Liver (tissue), 9 donors: Measurements from ENCODE around the gene PWWP2B. TPM values are rescaled to one million over a fixed set of nuclear protein-coding genes. Genes with fewer than 3 reads are reported as not detected.

ENCODE experiments used
- DNase-seq: peaks from one replicate; pipeline ENCODE4 v3.0.0-alpha.2; 2017; ENCODE audit warnings: low spot score
- H3K27ac ChIP-seq, 2 donors: one replicate each; pipeline ENCODE4 v1.7.0; 2013; ENCODE audit warnings: inconsistent platforms in 2 of 2, low read length in 2 of 2, control low read depth in 1 of 2, low read depth in 1 of 2, mild to moderate bottlenecking in 1 of 2
- H3K27me3 ChIP-seq, 4 donors: one replicate each; pipeline versions ENCODE4 v1.6.1 to v1.7.0; 2013; ENCODE audit warnings: low read length in 3 of 4, inconsistent platforms in 1 of 4, mild to moderate bottlenecking in 1 of 4, moderate library complexity in 1 of 4; ENCODE audit not compliant: control insufficient read depth in 4 of 4, insufficient read depth in 4 of 4
- H3K36me3 ChIP-seq, 4 donors: one replicate each; pipeline versions ENCODE4 v1.6.1 to v1.7.0; 2013; ENCODE audit warnings: low read length in 3 of 4, mild to moderate bottlenecking in 3 of 4, low read depth in 1 of 4, moderate library complexity in 1 of 4; ENCODE audit not compliant: control insufficient read depth in 4 of 4, insufficient read depth in 3 of 4
- H3K4me1 ChIP-seq, 4 donors: one replicate each; pipeline versions ENCODE4 v1.6.1 to v1.7.0; 2013; ENCODE audit warnings: low read length in 3 of 4, mild to moderate bottlenecking in 3 of 4, moderate library complexity in 1 of 4; ENCODE audit not compliant: control insufficient read depth in 4 of 4, insufficient read depth in 4 of 4
- H3K4me3 ChIP-seq, 3 donors: one replicate each; pipeline versions ENCODE4 v1.6.1 to v1.7.0; 2013; ENCODE audit warnings: low read length in 3 of 3, control low read depth in 1 of 3, low read depth in 1 of 3, mild to moderate bottlenecking in 1 of 3
- H3K9ac ChIP-seq, 2 donors: one replicate each; pipeline ENCODE4 v1.7.0; 2013; ENCODE audit warnings: low read length in 2 of 2, mild to moderate bottlenecking in 2 of 2, moderate library complexity in 2 of 2, control low read depth in 1 of 2, low read depth in 1 of 2
- H3K9me3 ChIP-seq, 4 donors: one replicate each; pipeline versions ENCODE4 v1.6.1 to v1.7.0; 2013; ENCODE audit warnings: low read length in 3 of 4; ENCODE audit not compliant: control insufficient read depth in 4 of 4
- ATF3 ChIP-seq: IDR thresholded peaks from 2 replicates; pipeline ENCODE4 v1.6.1; 2016; ENCODE audit warnings: antibody characterized with exemption
- EGR1 ChIP-seq, 2 donors: IDR thresholded peaks; 2 replicates each; pipeline ENCODE4 v1.6.1; 2016 to 2018; ENCODE audit warnings: antibody characterized with exemption in 2 of 2, low read depth in 2 of 2
- FOXA1 ChIP-seq: IDR thresholded peaks from 2 replicates; pipeline ENCODE4 v1.6.1; 2016; ENCODE audit warnings: antibody characterized with exemption
- FOXA2 ChIP-seq: IDR thresholded peaks from 2 replicates; pipeline ENCODE4 v1.6.1; 2016; ENCODE audit warnings: antibody characterized with exemption
- GABPA ChIP-seq, 2 donors: IDR thresholded peaks in 1 of 2; conservative IDR thresholded peaks in 1 of 2; 2 replicates each; pipeline ENCODE4 v1.6.1; 2016; ENCODE audit warnings: antibody characterized with exemption in 2 of 2, mild to moderate bottlenecking in 1 of 2, moderate library complexity in 1 of 2
- HNF4A ChIP-seq, 2 donors: conservative IDR thresholded peaks; 2 replicates each; pipeline ENCODE4 v1.6.1; 2016; ENCODE audit warnings: antibody characterized with exemption in 2 of 2, mild to moderate bottlenecking in 2 of 2
- HNF4G ChIP-seq: IDR thresholded peaks from 2 replicates; pipeline ENCODE4 v1.6.1; 2016; ENCODE audit warnings: antibody characterized with exemption
- JUND ChIP-seq, 2 donors: IDR thresholded peaks; 2 replicates each; pipeline ENCODE4 v1.6.1; 2016; ENCODE audit warnings: antibody characterized with exemption in 2 of 2
- MAX ChIP-seq: IDR thresholded peaks from 2 replicates; pipeline ENCODE4 v1.6.1; 2016; ENCODE audit warnings: antibody characterized with exemption
- NR2F2 ChIP-seq: IDR thresholded peaks from 2 replicates; pipeline ENCODE4 v1.6.1; 2016; ENCODE audit warnings: antibody characterized with exemption
- RXRA ChIP-seq, 2 donors: IDR thresholded peaks; 2 replicates each; pipeline ENCODE4 v1.6.1; 2017 to 2018; ENCODE audit warnings: antibody characterized with exemption in 2 of 2, mild to moderate bottlenecking in 1 of 2
- SP1 ChIP-seq: IDR thresholded peaks from 2 replicates; pipeline ENCODE4 v1.6.1; 2018; ENCODE audit warnings: antibody characterized with exemption, mild to moderate bottlenecking
- TAF1 ChIP-seq: conservative IDR thresholded peaks from 2 replicates; pipeline ENCODE4 v1.6.1; 2016; ENCODE audit warnings: antibody characterized with exemption, mild to moderate bottlenecking
- WGBS: extraction: QIAGEN DNeasy Blood & Tissue Kit; methylation state at CpG from one replicate; pipeline ENCODE4 v1.1.7; 2013; 5-methylcytosine and 5-hydroxymethylcytosine counted together
- polyA plus RNA-seq, 2 donors: library from polyadenylated mRNA; stranded (reverse) in 1 of 2; unstranded in 1 of 2; fragments of 200-250 nt in 1 of 2; fragments of >200 nt in 1 of 2; fragmentation: Nextera tagmentation in 1 of 2; extraction: Ambion mirVana in 1 of 2; gene quantifications; one replicate each; pipeline versions ENCODE4 v1.2.1 to v1.2.3, GENCODE V29; 2013 to 2015
- total RNA-seq, 2 donors: library from RNA; depleted of rRNA; stranded (reverse); fragments of >200 nt; gene quantifications; one replicate each; pipeline ENCODE4 v1.2.3, GENCODE V29; 2014
- TF ChIP-seq, protein P1 (sequence below): IDR thresholded peaks from 2 replicates; pipeline ENCODE4 v1.6.1; 2016; ENCODE audit warnings: antibody characterized with exemption, mild to moderate bottlenecking
- TF ChIP-seq, protein P2 (sequence below): fragments of 150-350 bp; IDR thresholded peaks from 2 replicates; pipeline ENCODE4 v1.5.1; 2017; ENCODE audit warnings: improper control_type of control experiment, low read depth, low read length; ENCODE audit not compliant: missing input control
- TF ChIP-seq, protein P3 (sequence below): IDR thresholded peaks from 2 replicates; pipeline ENCODE4 v1.6.1; 2016; ENCODE audit warnings: antibody characterized with exemption
- donor health status: healthy.
- donor health status: healthy.
- donor health status: healthy.
- donor health status: healthy.
- donor health status: healthy.

The PWWP2B gene
- total and polyA plus RNA-seq, 4 donors: 0.75 to 4.2 (median 3.6) TPM

DNA sequence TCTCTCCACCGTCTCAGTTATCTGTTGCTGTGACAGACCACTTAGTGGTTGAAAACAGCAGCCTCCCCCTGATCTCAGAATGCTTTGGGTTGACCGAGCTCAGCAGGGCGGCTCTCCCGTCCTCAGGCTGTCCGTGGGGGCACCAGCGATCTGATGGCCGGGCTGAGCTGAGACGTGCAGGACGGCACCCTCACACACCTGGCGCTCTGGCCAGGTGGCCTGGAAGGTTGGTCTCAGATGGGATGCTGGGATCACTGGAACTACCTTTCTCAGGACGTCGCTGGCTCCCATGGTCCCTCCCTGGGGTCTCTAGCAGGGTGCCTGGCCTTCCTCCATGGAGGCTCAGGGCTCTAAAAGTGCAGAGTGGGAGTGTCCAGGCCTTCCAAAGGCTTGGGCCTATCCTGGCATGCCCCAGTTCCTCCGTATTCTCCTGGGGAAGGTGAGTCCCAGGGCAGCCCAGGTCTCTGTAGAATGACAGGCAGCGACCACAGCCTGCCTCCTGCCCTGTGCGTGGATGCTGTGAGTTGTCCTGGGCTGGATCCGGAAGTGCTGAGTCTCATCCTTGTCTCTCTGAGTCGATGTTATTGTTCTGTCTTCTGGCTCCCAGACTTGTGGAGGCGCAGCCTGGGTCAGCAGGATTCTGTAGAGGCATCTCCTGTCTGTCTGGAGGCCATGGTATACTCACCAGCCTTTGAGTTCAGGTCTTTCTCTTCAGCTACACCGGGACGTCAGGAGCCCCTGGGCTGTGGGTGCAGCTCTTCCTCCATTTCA is 12.2 kb upstream of the PWWP2B start:
- Histone ChIP-seq H3K36me3 (no peaks in the 10 kb centered on the region), H3K9ac (no peak overlapping the region), H3K9me3 (no peaks in the 10 kb centered on the region), H3K27ac (no peak overlapping the region), H3K27me3 (no peaks in the 10 kb centered on the region), H3K4me3 (no peak overlapping the region), H3K4me1 (peaks cover 0 to 11% (median 3%) of the 10 kb centered on the region in 4 donors)
- DNase-seq: no peak
- TF ChIP-seq TAF1 (no peak), JUND (IDR thresholded peaks at IDR 0.05) (no peak), RXRA (IDR thresholded peaks at IDR 0.05) (no peak), FOXA1 (no peak), ATF3 (no peak), MAX (no peak), SP1 (no peak), HNF4G (no peak), FOXA2 (no peak), GABPA (IDR thresholded peaks at IDR 0.05 in 1 of 2, conservative IDR thresholded peaks at IDR 0.05 in 1 of 2) (no peak), HNF4A (conservative IDR thresholded peaks at IDR 0.05) (no peak), NR2F2 (no peak), EGR1 (IDR thresholded peaks at IDR 0.05; ENCODE audit: low read depth in 2 of 2) (no peak)
- TF ChIP-seq, protein P1, sequence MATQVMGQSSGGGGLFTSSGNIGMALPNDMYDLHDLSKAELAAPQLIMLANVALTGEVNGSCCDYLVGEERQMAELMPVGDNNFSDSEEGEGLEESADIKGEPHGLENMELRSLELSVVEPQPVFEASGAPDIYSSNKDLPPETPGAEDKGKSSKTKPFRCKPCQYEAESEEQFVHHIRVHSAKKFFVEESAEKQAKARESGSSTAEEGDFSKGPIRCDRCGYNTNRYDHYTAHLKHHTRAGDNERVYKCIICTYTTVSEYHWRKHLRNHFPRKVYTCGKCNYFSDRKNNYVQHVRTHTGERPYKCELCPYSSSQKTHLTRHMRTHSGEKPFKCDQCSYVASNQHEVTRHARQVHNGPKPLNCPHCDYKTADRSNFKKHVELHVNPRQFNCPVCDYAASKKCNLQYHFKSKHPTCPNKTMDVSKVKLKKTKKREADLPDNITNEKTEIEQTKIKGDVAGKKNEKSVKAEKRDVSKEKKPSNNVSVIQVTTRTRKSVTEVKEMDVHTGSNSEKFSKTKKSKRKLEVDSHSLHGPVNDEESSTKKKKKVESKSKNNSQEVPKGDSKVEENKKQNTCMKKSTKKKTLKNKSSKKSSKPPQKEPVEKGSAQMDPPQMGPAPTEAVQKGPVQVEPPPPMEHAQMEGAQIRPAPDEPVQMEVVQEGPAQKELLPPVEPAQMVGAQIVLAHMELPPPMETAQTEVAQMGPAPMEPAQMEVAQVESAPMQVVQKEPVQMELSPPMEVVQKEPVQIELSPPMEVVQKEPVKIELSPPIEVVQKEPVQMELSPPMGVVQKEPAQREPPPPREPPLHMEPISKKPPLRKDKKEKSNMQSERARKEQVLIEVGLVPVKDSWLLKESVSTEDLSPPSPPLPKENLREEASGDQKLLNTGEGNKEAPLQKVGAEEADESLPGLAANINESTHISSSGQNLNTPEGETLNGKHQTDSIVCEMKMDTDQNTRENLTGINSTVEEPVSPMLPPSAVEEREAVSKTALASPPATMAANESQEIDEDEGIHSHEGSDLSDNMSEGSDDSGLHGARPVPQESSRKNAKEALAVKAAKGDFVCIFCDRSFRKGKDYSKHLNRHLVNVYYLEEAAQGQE: no peak
- TF ChIP-seq, protein P2, sequence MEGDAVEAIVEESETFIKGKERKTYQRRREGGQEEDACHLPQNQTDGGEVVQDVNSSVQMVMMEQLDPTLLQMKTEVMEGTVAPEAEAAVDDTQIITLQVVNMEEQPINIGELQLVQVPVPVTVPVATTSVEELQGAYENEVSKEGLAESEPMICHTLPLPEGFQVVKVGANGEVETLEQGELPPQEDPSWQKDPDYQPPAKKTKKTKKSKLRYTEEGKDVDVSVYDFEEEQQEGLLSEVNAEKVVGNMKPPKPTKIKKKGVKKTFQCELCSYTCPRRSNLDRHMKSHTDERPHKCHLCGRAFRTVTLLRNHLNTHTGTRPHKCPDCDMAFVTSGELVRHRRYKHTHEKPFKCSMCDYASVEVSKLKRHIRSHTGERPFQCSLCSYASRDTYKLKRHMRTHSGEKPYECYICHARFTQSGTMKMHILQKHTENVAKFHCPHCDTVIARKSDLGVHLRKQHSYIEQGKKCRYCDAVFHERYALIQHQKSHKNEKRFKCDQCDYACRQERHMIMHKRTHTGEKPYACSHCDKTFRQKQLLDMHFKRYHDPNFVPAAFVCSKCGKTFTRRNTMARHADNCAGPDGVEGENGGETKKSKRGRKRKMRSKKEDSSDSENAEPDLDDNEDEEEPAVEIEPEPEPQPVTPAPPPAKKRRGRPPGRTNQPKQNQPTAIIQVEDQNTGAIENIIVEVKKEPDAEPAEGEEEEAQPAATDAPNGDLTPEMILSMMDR: no peak
- TF ChIP-seq, protein P3, sequence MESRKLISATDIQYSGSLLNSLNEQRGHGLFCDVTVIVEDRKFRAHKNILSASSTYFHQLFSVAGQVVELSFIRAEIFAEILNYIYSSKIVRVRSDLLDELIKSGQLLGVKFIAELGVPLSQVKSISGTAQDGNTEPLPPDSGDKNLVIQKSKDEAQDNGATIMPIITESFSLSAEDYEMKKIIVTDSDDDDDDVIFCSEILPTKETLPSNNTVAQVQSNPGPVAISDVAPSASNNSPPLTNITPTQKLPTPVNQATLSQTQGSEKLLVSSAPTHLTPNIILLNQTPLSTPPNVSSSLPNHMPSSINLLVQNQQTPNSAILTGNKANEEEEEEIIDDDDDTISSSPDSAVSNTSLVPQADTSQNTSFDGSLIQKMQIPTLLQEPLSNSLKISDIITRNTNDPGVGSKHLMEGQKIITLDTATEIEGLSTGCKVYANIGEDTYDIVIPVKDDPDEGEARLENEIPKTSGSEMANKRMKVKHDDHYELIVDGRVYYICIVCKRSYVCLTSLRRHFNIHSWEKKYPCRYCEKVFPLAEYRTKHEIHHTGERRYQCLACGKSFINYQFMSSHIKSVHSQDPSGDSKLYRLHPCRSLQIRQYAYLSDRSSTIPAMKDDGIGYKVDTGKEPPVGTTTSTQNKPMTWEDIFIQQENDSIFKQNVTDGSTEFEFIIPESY: no peak
- 92% methylated on average over 20 of the region's 20 CpGs for WGBS
